HepG2 (cell line): Measurements from ENCODE around the gene VASN. TPM values are rescaled to one million over a fixed set of nuclear protein-coding genes. Genes with fewer than 3 reads are reported as not detected.

Experiments
- ATAC-seq: fragments of 200-7000 bp; cut with Tn5 transposase; 3 replicates; pipeline ENCODE4 v1.9.1; 2020; ENCODE audit warnings: mild to moderate bottlenecking, moderate library complexity
- BruUV-seq: library from RNA; stranded (reverse); fragments of 400-500 nt; replicated peaks from 2 replicates; lab custom pipeline; 2021; lab: Mats Ljungman, UMichigan
- CTCF ChIA-PET: fragments of 300-600 bp; formaldehyde crosslinking; extraction: SDS; loops from one replicate; lab custom pipeline; 2021; ENCODE audit warnings: low total read pairs, inconsistent platforms, low intra/inter-chr PET ratio; lab: Yijun Ruan, JAX
- POLR2A ChIA-PET: fragments of 350-600 bp; sonication (Branson Sonifier 250); formaldehyde crosslinking; loops from one replicate; lab custom pipeline; 2020; ENCODE audit warnings: antibody characterized with exemption, inconsistent platforms; lab: Yijun Ruan, JAX
- DNase-seq: peaks from one replicate; pipeline ENCODE4 v3.0.0-alpha.2; 2015; ENCODE audit warnings: low spot score
- FAIRE-seq: peaks from 3 replicates; lab custom pipeline; 2011; peaks lifted over from hg19 to GRCh38; lab: Jason Lieb, UNC
- H2AFZ ChIP-seq: one replicate; pipeline ENCODE4 v1.6.1; 2011; ENCODE audit warnings: low read length, inconsistent platforms
- H3K27ac ChIP-seq: fragments of 300-600 bp; 3 replicates; pipeline ENCODE4 v1.8.0; 2011; ENCODE audit warnings: mixed run types, mild to moderate bottlenecking, mixed read lengths, low read length, inconsistent platforms; ENCODE audit not compliant: insufficient read depth; ENCODE audit errors: extremely low read length
- H3K27me3 ChIP-seq, 2 experiments: fragments of 200-600 bp in 1 of 2; 2 replicates in 1 of 2; 3 replicates in 1 of 2; pipeline versions ENCODE4 v1.6.0 to v1.8.0; 2011; ENCODE audit warnings: low read length in 2 of 2, mild to moderate bottlenecking in 2 of 2, moderate library complexity in 2 of 2, inconsistent platforms in 1 of 2; ENCODE audit not compliant: insufficient read depth in 2 of 2, control insufficient read depth in 1 of 2
- H3K36me3 ChIP-seq, 2 experiments: fragments of 200-600 bp in 1 of 2; replicated peaks in 1 of 2; 2 replicates in 1 of 2; 3 replicates in 1 of 2; pipeline versions ENCODE4 v1.5.1 to v1.8.0; 2011; ENCODE audit warnings: low read length in 2 of 2, inconsistent platforms in 1 of 2; ENCODE audit not compliant: insufficient read depth in 2 of 2, control insufficient read depth in 1 of 2
- H3K4me1 ChIP-seq: 2 replicates; pipeline ENCODE4 v1.5.1; 2012; ENCODE audit warnings: low read length, inconsistent platforms; ENCODE audit not compliant: insufficient read depth
- H3K4me2 ChIP-seq: 2 replicates; pipeline ENCODE4 v1.6.0; 2011; ENCODE audit warnings: low read depth, low read length, inconsistent platforms
- H3K4me3 ChIP-seq, 3 experiments: fragments of 200-600 bp in 1 of 3; sonication (generic), shearing (Covaris generic) in 1 of 3; replicated peaks in 1 of 3; 2 replicates each; pipeline ENCODE4 v1.5.1; 2011 to 2016; ENCODE audit warnings: low read length in 3 of 3, inconsistent platforms in 2 of 3, low read depth in 2 of 3, mild to moderate bottlenecking in 2 of 3, control low read depth in 1 of 3, mixed read lengths in 1 of 3; ENCODE audit not compliant: insufficient read depth in 1 of 3
- H3K79me2 ChIP-seq: one replicate; pipeline ENCODE4 v1.6.1; 2011; ENCODE audit warnings: low read length, inconsistent platforms; ENCODE audit not compliant: insufficient read depth
- H3K9ac ChIP-seq: 2 replicates; pipeline ENCODE4 v1.6.0; 2011; ENCODE audit warnings: mild to moderate bottlenecking, low read depth, low read length, inconsistent platforms; ENCODE audit not compliant: insufficient read depth
- H3K9me3 ChIP-seq: 2 replicates; pipeline ENCODE4 v1.5.1; 2012; ENCODE audit warnings: mild to moderate bottlenecking, low read length
- H4K20me1 ChIP-seq: 2 replicates; pipeline ENCODE4 v1.6.0; 2011; ENCODE audit warnings: inconsistent platforms, mild to moderate bottlenecking, low read length, moderate library complexity; ENCODE audit not compliant: insufficient read depth
- CREM ChIP-seq, 2 experiments: sonication (generic) in 1 of 2; formaldehyde crosslinking in 1 of 2; IDR thresholded peaks; 2 replicates each; pipeline versions ENCODE4 v1.4.0 to v1.6.1; 2016 to 2020; ENCODE audit warnings: antibody characterized with exemption in 1 of 2, mild to moderate bottlenecking in 1 of 2, missing genetic modification reagents in 1 of 2
- HNRNPLL ChIP-seq: fragments of 200-400 bp; formaldehyde crosslinking; IDR thresholded peaks from 2 replicates; pipeline ENCODE4 v1.6.1; 2017; ENCODE audit warnings: mild to moderate bottlenecking, low read depth, low read length; ENCODE audit not compliant: poor library complexity, severe bottlenecking
- HOXA9 ChIP-seq: sonication (generic); formaldehyde crosslinking; IDR thresholded peaks from 2 replicates; pipeline ENCODE4 v1.8.1; 2022; ENCODE audit warnings: missing genetic modification reagents, mild to moderate bottlenecking, moderate library complexity, borderline replicate concordance
- NCOR1 ChIP-seq: fragments of 200-600 bp; sonication (generic); IDR thresholded peaks from 2 replicates; pipeline ENCODE4 v1.7.0; 2017; ENCODE audit warnings: antibody characterized with exemption, low read length, borderline replicate concordance
- POLR2A ChIP-seq, 2 experiments: IDR thresholded peaks; 2 replicates each; pipeline ENCODE4 v1.6.1; 2011; ENCODE audit warnings: low read depth in 2 of 2, low read length in 2 of 2, mild to moderate bottlenecking in 1 of 2, moderate library complexity in 1 of 2; ENCODE audit not compliant: insufficient read depth in 1 of 2
- PRMT3 ChIP-seq: sonication (generic); formaldehyde crosslinking; IDR thresholded peaks from 2 replicates; pipeline ENCODE4 v1.8.1; 2022; ENCODE audit warnings: low read depth, mild to moderate bottlenecking, moderate library complexity, missing genetic modification reagents, borderline replicate concordance
- RAD21 ChIP-seq: fragments of 450-650 bp; formaldehyde crosslinking; IDR thresholded peaks from 2 replicates; pipeline ENCODE4 v1.5.0; 2020; ENCODE audit warnings: mild to moderate bottlenecking
- RFXAP ChIP-seq: sonication (generic); formaldehyde crosslinking; IDR thresholded peaks from 2 replicates; pipeline ENCODE4 v1.4.0; 2020; ENCODE audit warnings: missing genetic modification reagents, borderline replicate concordance
- SMARCE1 ChIP-seq: fragments of 450-650 bp; IDR thresholded peaks from 2 replicates; pipeline ENCODE4 v1.6.1; 2017; ENCODE audit warnings: borderline replicate concordance
- SRSF4 ChIP-seq: fragments of 200-400 bp; formaldehyde crosslinking; IDR thresholded peaks from one replicate; pipeline ENCODE4 v1.6.1; 2018; ENCODE audit warnings: mild to moderate bottlenecking, low read depth, low read length, moderate library complexity; ENCODE audit not compliant: poor library complexity, severe bottlenecking
- ZNF10 ChIP-seq: sonication (generic); formaldehyde crosslinking; IDR thresholded peaks from 2 replicates; pipeline ENCODE4 v1.4.0; 2020; ENCODE audit warnings: mild to moderate bottlenecking, low read depth, missing genetic modification reagents, borderline replicate concordance
- ZNF44 ChIP-seq: sonication (generic); formaldehyde crosslinking; IDR thresholded peaks from 2 replicates; pipeline ENCODE4 v1.5.1; 2020; ENCODE audit warnings: mild to moderate bottlenecking, missing genetic modification reagents
- ZNF451 ChIP-seq: sonication (generic); formaldehyde crosslinking; IDR thresholded peaks from 2 replicates; pipeline ENCODE4 v1.5.0; 2020; ENCODE audit warnings: mild to moderate bottlenecking, missing genetic modification reagents
- ZNF552 ChIP-seq: sonication (generic); formaldehyde crosslinking; IDR thresholded peaks from 2 replicates; pipeline ENCODE4 v1.9.0; 2022; ENCODE audit warnings: missing genetic modification reagents, mild to moderate bottlenecking, borderline replicate concordance
- ZNF761 ChIP-seq: sonication (generic); formaldehyde crosslinking; conservative IDR thresholded peaks from 2 replicates; pipeline ENCODE4 v1.4.0; 2020; ENCODE audit warnings: mild to moderate bottlenecking, missing genetic modification reagents
- ZNF773 ChIP-seq: sonication (generic); formaldehyde crosslinking; IDR thresholded peaks from 2 replicates; pipeline ENCODE4 v1.4.0; 2020; ENCODE audit warnings: missing genetic modification reagents, borderline replicate concordance
- ZNF780A ChIP-seq: sonication (generic); formaldehyde crosslinking; IDR thresholded peaks from 2 replicates; pipeline ENCODE4 v1.8.0; 2022; ENCODE audit warnings: mild to moderate bottlenecking, missing genetic modification reagents, moderate library complexity
- WGBS: methylation state at CpG from one replicate; pipeline ENCODE4 v1.1.6; 2017; ENCODE audit warnings: low lambda C conversion rate; 5-methylcytosine and 5-hydroxymethylcytosine counted together
- in situ Hi-C: cut with HindIII; loops from 2 replicates; pipeline ENCODE4 v1.10.0; 2017; ENCODE audit warnings: low pct_unique_long_range_greater_than_20kb; ENCODE audit not compliant: extremely low pct_ligation_motif_present
- intact Hi-C: fragments of 100-400 bp; cut with micrococcal nuclease; formaldehyde crosslinking; loops from one replicate; pipeline ENCODE4 v1.10.0; 2022; ENCODE audit not compliant: unreplicated experiment
- polyA plus RNA-seq, 8 experiments: library from polyadenylated mRNA; depleted of rRNA in 3 of 8; stranded (reverse) in 7 of 8; unstranded in 1 of 8; fragments of >200 nt; fragmentation: Illumina TruSeq in 4 of 8; extraction: Trizol in 4 of 8; gene quantifications; 2 replicates each; pipeline versions ENCODE4 v1.2.1 to v1.2.3, GENCODE V29; 2011 to 2016; ENCODE audit warnings: low read depth in 4 of 8, missing spikeins in 1 of 8, mixed read lengths in 1 of 8; ENCODE audit not compliant: insufficient read depth in 1 of 8
- total RNA-seq, 5 experiments: library from RNA; depleted of rRNA; stranded (reverse); fragments of >200 nt; fragmentation: Illumina TruSeq; extraction: Trizol; gene quantifications; 2 replicates each; pipeline ENCODE4 v1.2.3, GENCODE V29; 2016; ENCODE audit warnings: low read depth in 1 of 5
- TF ChIP-seq, protein P1 (sequence below): sonication (generic); formaldehyde crosslinking; IDR thresholded peaks from 2 replicates; pipeline ENCODE4 v1.9.0; 2021; ENCODE audit warnings: missing genetic modification reagents, borderline replicate concordance
- TF ChIP-seq, protein P2 (sequence below): sonication (generic); formaldehyde crosslinking; IDR thresholded peaks from 2 replicates; pipeline ENCODE4 v1.5.0; 2020; ENCODE audit warnings: mild to moderate bottlenecking, missing genetic modification reagents, borderline replicate concordance

Gene VASN
- total and polyA plus RNA-seq, 2 of the 13 experiments (the other 11 are each of a cell fraction or from before 2014, with no cell fraction given): 8.4 to 18.2 TPM

DNA sequence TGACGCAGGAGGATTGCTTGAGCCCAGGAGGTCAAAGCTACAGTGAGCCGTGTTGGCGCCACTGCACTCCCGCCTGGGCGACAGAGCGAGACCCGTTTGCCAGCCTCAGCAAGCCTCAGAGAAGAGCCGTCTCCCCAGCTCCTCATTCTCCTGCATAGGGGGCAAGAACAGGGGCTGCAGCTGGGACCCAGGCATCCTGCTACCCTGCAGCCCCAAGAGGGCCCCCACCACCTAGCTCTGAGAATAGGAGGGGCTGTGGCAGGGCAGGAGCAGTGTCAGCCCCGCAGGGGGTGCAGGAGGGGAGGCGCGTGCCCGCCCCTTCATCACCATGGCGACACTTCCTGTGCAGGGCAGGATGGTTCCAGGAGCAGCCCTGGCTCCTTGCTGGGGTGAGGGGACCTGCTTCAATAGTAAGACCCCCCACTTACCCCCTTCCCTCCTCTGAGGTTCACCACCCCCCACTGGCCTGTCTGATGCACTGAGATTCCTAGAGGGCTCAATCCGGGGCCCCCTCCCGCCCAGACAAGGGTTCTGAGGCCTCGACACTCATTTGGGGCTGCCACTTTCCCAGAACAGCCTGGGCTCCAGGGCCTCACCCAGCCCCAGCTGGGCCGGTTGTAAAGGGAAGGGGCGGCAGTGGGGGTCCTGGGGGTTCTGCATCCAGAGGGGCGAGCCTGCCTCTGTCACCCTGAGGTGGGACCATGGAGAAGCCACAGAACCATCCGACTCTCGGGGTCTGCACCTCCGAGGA lies 20.2 kb downstream of the VASN start:
- DNase-seq (no peak), FAIRE-seq (no peak)
- Histone ChIP-seq H2AFZ (no peak overlapping the region), H3K36me3 (peaks cover 2 to 9% of the 10 kb centered on the region in 2 experiments; a peak in 2 of 5 replicates), H3K9ac (no peak overlapping the region), H3K27me3 (no peaks in the 10 kb centered on the region), H3K4me2 (no peak overlapping the region), H3K4me1 (peaks cover 20% of the 10 kb centered on the region), H4K20me1 (no peaks in the 10 kb centered on the region), H3K79me2 (no peaks in the 10 kb centered on the region)
- WGBS: 96% methylated on average over 12 of the region's 22 CpGs
- in situ Hi-C loops: no loop called here
- CTCF ChIA-PET: no interaction called here
- TF ChIP-seq ZNF552 (CRISPR knock-in tag): no peak
- TF ChIP-seq, protein P1, sequence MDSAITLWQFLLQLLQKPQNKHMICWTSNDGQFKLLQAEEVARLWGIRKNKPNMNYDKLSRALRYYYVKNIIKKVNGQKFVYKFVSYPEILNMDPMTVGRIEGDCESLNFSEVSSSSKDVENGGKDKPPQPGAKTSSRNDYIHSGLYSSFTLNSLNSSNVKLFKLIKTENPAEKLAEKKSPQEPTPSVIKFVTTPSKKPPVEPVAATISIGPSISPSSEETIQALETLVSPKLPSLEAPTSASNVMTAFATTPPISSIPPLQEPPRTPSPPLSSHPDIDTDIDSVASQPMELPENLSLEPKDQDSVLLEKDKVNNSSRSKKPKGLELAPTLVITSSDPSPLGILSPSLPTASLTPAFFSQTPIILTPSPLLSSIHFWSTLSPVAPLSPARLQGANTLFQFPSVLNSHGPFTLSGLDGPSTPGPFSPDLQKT (CRISPR knock-in tag): no peak
- TF ChIP-seq RAD21 (CRISPR knock-in tag): no peak
- TF ChIP-seq SMARCE1: no peak
- no peak for TF ChIP-seq ZNF761 (CRISPR knock-in tag)
- TF ChIP-seq ZNF773 (CRISPR knock-in tag): no peak
- no peak for TF ChIP-seq HNRNPLL
- no peak for TF ChIP-seq POLR2A (IDR thresholded peaks at IDR 0.05; ENCODE audit: insufficient read depth in 1 of 2, low read depth in 2 of 2, low read length in 2 of 2)
- no peak for TF ChIP-seq ZNF44
- TF ChIP-seq ZNF451 (CRISPR knock-in tag): no peak
- TF ChIP-seq, protein P2, sequence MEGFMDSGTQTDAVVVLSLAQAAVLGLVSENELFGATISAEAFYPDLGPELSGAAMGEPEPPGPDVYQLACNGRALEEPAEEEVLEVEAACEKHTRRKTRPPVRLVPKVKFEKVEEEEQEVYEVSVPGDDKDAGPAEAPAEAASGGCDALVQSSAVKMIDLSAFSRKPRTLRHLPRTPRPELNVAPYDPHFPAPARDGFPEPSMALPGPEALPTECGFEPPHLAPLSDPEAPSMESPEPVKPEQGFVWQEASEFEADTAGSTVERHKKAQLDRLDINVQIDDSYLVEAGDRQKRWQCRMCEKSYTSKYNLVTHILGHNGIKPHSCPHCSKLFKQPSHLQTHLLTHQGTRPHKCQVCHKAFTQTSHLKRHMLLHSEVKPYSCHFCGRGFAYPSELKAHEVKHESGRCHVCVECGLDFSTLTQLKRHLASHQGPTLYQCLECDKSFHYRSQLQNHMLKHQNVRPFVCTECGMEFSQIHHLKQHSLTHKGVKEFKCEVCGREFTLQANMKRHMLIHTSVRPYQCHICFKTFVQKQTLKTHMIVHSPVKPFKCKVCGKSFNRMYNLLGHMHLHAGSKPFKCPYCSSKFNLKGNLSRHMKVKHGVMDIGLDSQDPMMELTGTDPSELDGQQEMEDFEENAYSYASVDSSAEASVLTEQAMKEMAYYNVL (CRISPR knock-in tag): no peak
- no peak for TF ChIP-seq ZNF780A
- no peak for TF ChIP-seq CREM (IDR thresholded peaks at IDR 0.05)
- no peak for TF ChIP-seq CREM (CRISPR knock-in tag; IDR thresholded peaks at IDR 0.05)
- no peak for TF ChIP-seq NCOR1
- TF ChIP-seq ZNF10 (CRISPR knock-in tag): no peak
- TF ChIP-seq HOXA9 (CRISPR knock-in tag): no peak
- TF ChIP-seq RFXAP (CRISPR knock-in tag): no peak
- TF ChIP-seq SRSF4: no peak
- no peak for TF ChIP-seq PRMT3
- TF ChIP-seq, all 625 proteins: peak for 0
- H3K27ac ChIP-seq: no peak overlapping the region
- intact Hi-C loops: no loop called here
- H3K9me3 ChIP-seq: no peaks in the 10 kb centered on the region
- BruUV-seq: no TSS peak
- ATAC-seq: no peak
- no peak overlapping the region for H3K4me3 ChIP-seq
- POLR2A ChIA-PET: interaction anchor here (1.0 to 1.6 kb wide), 3 partner anchors 14 to 46 kb away, joined by 3 read pairs; no protein-coding TSS in a partner anchor
